Transverse colon (tissue), 4 donors: Measurements from ENCODE around the gene HSPG2.

ENCODE experiments used
- POLR2A ChIP-seq: fragments of 450-650 bp; IDR thresholded peaks from one replicate; pipeline ENCODE4 v1.6.1; 2016; ENCODE audit warnings: antibody characterized with exemption, mild to moderate bottlenecking, moderate library complexity
- POLR2AphosphoS5 ChIP-seq, 3 donors: sonication (generic); formaldehyde crosslinking; IDR thresholded peaks; one replicate each; pipeline ENCODE4 v1.6.1; 2016; ENCODE audit warnings: antibody characterized with exemption in 3 of 3
- TF ChIP-seq, protein P1 (sequence below), 5 experiments: fragments of 200-600 bp in 3 of 5; fragments of 450-650 bp in 2 of 5; sonication (generic) in 3 of 5; IDR thresholded peaks; 1 replicate in 2 of 5; 2 replicates in 3 of 5; pipeline ENCODE4 v1.5.1; 2016 to 2017; ENCODE audit warnings: antibody characterized with exemption in 5 of 5, inconsistent platforms in 3 of 5, mild to moderate bottlenecking in 2 of 5, moderate library complexity in 1 of 5

DNA sequence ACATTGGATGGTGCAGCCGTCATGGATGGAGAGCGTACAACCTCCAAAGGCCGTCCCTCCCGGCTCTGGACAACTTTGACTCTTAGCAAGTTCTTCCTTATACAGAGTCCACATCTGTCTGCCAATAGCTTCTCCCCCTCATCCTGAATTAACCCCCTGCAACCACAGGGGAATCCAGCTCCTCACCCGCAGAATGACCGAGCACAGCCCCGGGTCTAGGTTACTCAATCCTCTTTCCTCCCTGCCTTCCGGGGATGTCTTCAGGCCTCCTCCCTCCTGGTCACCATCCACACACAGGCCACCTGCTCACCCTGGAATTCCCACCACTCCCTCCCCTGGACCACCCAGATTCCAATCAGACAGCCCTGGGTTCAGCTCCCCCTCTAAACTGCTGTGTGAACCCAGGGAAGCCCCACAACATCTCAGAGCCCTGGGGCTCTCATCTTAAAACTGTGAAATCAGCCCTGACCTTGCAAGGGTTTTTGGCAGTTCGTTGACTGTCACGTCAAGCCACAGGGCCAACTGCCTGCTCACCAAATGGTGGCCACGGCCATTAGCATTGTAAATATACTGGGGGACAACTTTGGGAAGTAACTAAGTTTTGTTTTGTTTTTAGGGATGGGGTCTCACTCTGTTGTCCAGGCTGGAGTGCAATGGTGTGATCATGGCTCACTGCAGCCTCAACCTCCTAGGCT is 54.2 kb downstream of the HSPG2 start:
- TF ChIP-seq, protein P1, sequence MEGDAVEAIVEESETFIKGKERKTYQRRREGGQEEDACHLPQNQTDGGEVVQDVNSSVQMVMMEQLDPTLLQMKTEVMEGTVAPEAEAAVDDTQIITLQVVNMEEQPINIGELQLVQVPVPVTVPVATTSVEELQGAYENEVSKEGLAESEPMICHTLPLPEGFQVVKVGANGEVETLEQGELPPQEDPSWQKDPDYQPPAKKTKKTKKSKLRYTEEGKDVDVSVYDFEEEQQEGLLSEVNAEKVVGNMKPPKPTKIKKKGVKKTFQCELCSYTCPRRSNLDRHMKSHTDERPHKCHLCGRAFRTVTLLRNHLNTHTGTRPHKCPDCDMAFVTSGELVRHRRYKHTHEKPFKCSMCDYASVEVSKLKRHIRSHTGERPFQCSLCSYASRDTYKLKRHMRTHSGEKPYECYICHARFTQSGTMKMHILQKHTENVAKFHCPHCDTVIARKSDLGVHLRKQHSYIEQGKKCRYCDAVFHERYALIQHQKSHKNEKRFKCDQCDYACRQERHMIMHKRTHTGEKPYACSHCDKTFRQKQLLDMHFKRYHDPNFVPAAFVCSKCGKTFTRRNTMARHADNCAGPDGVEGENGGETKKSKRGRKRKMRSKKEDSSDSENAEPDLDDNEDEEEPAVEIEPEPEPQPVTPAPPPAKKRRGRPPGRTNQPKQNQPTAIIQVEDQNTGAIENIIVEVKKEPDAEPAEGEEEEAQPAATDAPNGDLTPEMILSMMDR (IDR thresholded peaks at IDR 0.05) = no peak
- TF ChIP-seq POLR2AphosphoS5 (IDR thresholded peaks at IDR 0.05) = no peak
- TF ChIP-seq POLR2A = no peak
